H1 (cell line): ENCODE results near the gene CNNM2. TPM values are rescaled to one million over a fixed set of nuclear protein-coding genes. Genes with fewer than 3 reads are reported as not detected.

Experiments used
- CTCF ChIA-PET: fragments of 300-600 bp; sonication (Branson Sonifier 250); formaldehyde crosslinking; loops from one replicate; lab custom pipeline; 2021; ENCODE audit not compliant: partially characterized antibody; lab: Charles Lee
- POLR2A ChIA-PET: fragments of 300-600 bp; sonication (Branson Sonifier 250); formaldehyde crosslinking; loops from one replicate; lab custom pipeline; 2021; ENCODE audit warnings: inconsistent platforms; ENCODE audit not compliant: partially characterized antibody; lab: Charles Lee
- DNase-seq, 2 experiments: peaks; one replicate each; pipeline versions ENCODE4 v3.0.0 to v3.0.0-alpha.2; 2010 to 2022; ENCODE audit warnings: low spot score in 2 of 2, low read depth in 1 of 2, mixed read lengths in 1 of 2
- FAIRE-seq: peaks from 2 replicates; lab custom pipeline; 2011; peaks lifted over from hg19 to GRCh38; lab: Jason Lieb, UNC
- H2AFZ ChIP-seq: 2 replicates; pipeline ENCODE4 v1.8.1; 2012; ENCODE audit warnings: low read length, inconsistent platforms
- H2AK5ac ChIP-seq: 2 replicates; pipeline ENCODE4 v1.6.1; 2013; ENCODE audit warnings: low read depth, low read length
- H2BK120ac ChIP-seq: replicated peaks from 2 replicates; pipeline ENCODE3; 2013; ENCODE audit warnings: low read depth, low read length, inconsistent platforms
- H2BK12ac ChIP-seq: 2 replicates; pipeline ENCODE4 v1.6.1; 2013; ENCODE audit warnings: low read depth, low read length
- H2BK15ac ChIP-seq: 2 replicates; pipeline ENCODE4 v1.6.1; 2013; ENCODE audit warnings: low read length
- H2BK20ac ChIP-seq: 2 replicates; pipeline ENCODE4 v1.6.1; 2013; ENCODE audit warnings: low read length
- H2BK5ac ChIP-seq: 2 replicates; pipeline ENCODE4 v1.6.1; 2013; ENCODE audit warnings: low read depth, low read length
- H3K14ac ChIP-seq: 2 replicates; pipeline ENCODE4 v1.6.1; 2013; ENCODE audit warnings: inconsistent platforms; ENCODE audit not compliant: insufficient read length
- H3K18ac ChIP-seq: 2 replicates; pipeline ENCODE4 v1.6.1; 2013; ENCODE audit warnings: low read length; ENCODE audit errors: extremely low read depth
- H3K23ac ChIP-seq: 2 replicates; pipeline ENCODE4 v1.6.1; 2013; ENCODE audit warnings: inconsistent platforms; ENCODE audit not compliant: insufficient read length
- H3K23me2 ChIP-seq: 2 replicates; pipeline ENCODE4 v1.6.1; 2013; ENCODE audit warnings: low read depth, low read length
- H3K27ac ChIP-seq: 2 replicates; pipeline ENCODE4 v1.6.1; 2011; ENCODE audit warnings: low read depth, low read length, inconsistent platforms
- H3K27me3 ChIP-seq, 4 experiments: replicated peaks in 1 of 4; 1 replicate in 1 of 4; 2 replicates in 3 of 4; pipeline versions ENCODE4 v1.6.1 to v1.8.1; 2011 to 2013; ENCODE audit warnings: low read length in 3 of 4, mild to moderate bottlenecking in 3 of 4, inconsistent platforms in 2 of 4, mixed read lengths in 2 of 4, moderate library complexity in 1 of 4; ENCODE audit not compliant: control insufficient read depth in 3 of 4, insufficient read depth in 3 of 4; ENCODE audit errors: extremely low read depth in 1 of 4
- H3K36me3 ChIP-seq, 4 experiments: 2 replicates each; pipeline versions ENCODE4 v1.6.1 to v1.8.1; 2011 to 2013; ENCODE audit warnings: mild to moderate bottlenecking in 4 of 4, low read length in 3 of 4, moderate library complexity in 2 of 4, control low read depth in 1 of 4, inconsistent platforms in 1 of 4; ENCODE audit not compliant: insufficient read depth in 4 of 4, control insufficient read depth in 2 of 4
- H3K4ac ChIP-seq: replicated peaks from 2 replicates; pipeline ENCODE3; 2013; ENCODE audit warnings: low read length, low read depth, mixed read lengths, inconsistent platforms; ENCODE audit not compliant: insufficient read length
- H3K4me1 ChIP-seq, 4 experiments: replicated peaks in 1 of 4; 1 replicate in 1 of 4; 2 replicates in 3 of 4; pipeline versions ENCODE4 v1.6.1 to v1.8.1; 2011 to 2013; ENCODE audit warnings: low read length in 3 of 4, inconsistent platforms in 2 of 4, mixed read lengths in 1 of 4; ENCODE audit not compliant: insufficient read depth in 4 of 4, control insufficient read depth in 3 of 4
- H3K4me2 ChIP-seq, 2 experiments: 2 replicates each; pipeline versions ENCODE4 v1.6.1 to v1.8.1; 2011 to 2013; ENCODE audit warnings: low read depth in 2 of 2, low read length in 2 of 2, control low read depth in 1 of 2, inconsistent platforms in 1 of 2, mild to moderate bottlenecking in 1 of 2; ENCODE audit not compliant: insufficient read depth in 1 of 2
- H3K4me3 ChIP-seq, 4 experiments: fragments of 200-600, 300-600 bp in 1 of 4; sonication (generic), shearing (Covaris generic), sonication (Bioruptor Twin) in 1 of 4; 2 replicates each; pipeline versions ENCODE4 v1.5.1 to v1.8.1; 2011 to 2016; ENCODE audit warnings: low read length in 4 of 4, low read depth in 3 of 4, control low read depth in 2 of 4, inconsistent platforms in 2 of 4, mild to moderate bottlenecking in 2 of 4, mixed read lengths in 1 of 4, moderate library complexity in 1 of 4; ENCODE audit not compliant: insufficient read depth in 2 of 4; ENCODE audit errors: extremely low read depth in 1 of 4
- H3K56ac ChIP-seq: replicated peaks from 2 replicates; pipeline ENCODE3; 2013; ENCODE audit warnings: low read depth, mild to moderate bottlenecking, mixed read lengths, low read length, inconsistent platforms; ENCODE audit not compliant: insufficient read length
- H3K79me1 ChIP-seq: 2 replicates; pipeline ENCODE4 v1.6.1; 2013; ENCODE audit warnings: low read depth, low read length, control low read depth
- H3K79me2 ChIP-seq, 2 experiments: 2 replicates each; pipeline versions ENCODE4 v1.6.1 to v1.8.1; 2012 to 2013; ENCODE audit warnings: low read length in 2 of 2, mild to moderate bottlenecking in 2 of 2, inconsistent platforms in 1 of 2; ENCODE audit not compliant: insufficient read depth in 2 of 2, control insufficient read depth in 1 of 2
- H3K9ac ChIP-seq, 4 experiments: replicated peaks in 1 of 4; 1 replicate in 1 of 4; 2 replicates in 3 of 4; pipeline versions ENCODE4 v1.6.1 to v1.8.1; 2011 to 2013; ENCODE audit warnings: low read depth in 3 of 4, low read length in 3 of 4, control low read depth in 2 of 4, mild to moderate bottlenecking in 2 of 4, moderate library complexity in 2 of 4, inconsistent platforms in 1 of 4; ENCODE audit errors: extremely low read depth in 1 of 4
- H3K9me3 ChIP-seq, 2 experiments: 2 replicates each; pipeline versions ENCODE4 v1.6.1 to v1.8.1; 2012 to 2013; ENCODE audit warnings: mild to moderate bottlenecking in 2 of 2, moderate library complexity in 2 of 2, control low read depth in 1 of 2, inconsistent platforms in 1 of 2, low read depth in 1 of 2, low read length in 1 of 2, mixed read lengths in 1 of 2; ENCODE audit not compliant: insufficient read depth in 2 of 2
- H4K20me1 ChIP-seq, 2 experiments: replicated peaks in 1 of 2; 2 replicates each; pipeline versions ENCODE3 to v1.8.1; 2011 to 2013; ENCODE audit warnings: inconsistent platforms in 2 of 2, low read length in 2 of 2, mild to moderate bottlenecking in 1 of 2; ENCODE audit not compliant: insufficient read depth in 2 of 2, control insufficient read depth in 1 of 2
- H4K5ac ChIP-seq: 2 replicates; pipeline ENCODE4 v1.6.1; 2013; ENCODE audit warnings: low read length, low read depth, mixed read lengths, inconsistent platforms; ENCODE audit not compliant: insufficient read length
- H4K8ac ChIP-seq: 2 replicates; pipeline ENCODE4 v1.8.0; 2013; ENCODE audit warnings: mild to moderate bottlenecking, moderate library complexity, low read length, inconsistent platforms; ENCODE audit not compliant: insufficient read depth; ENCODE audit errors: extremely low read depth
- H4K91ac ChIP-seq: replicated peaks from 2 replicates; pipeline ENCODE3; 2013; ENCODE audit warnings: low read length, mixed read lengths, inconsistent platforms; ENCODE audit not compliant: insufficient read length
- CREB1 ChIP-seq: IDR thresholded peaks from 2 replicates; pipeline ENCODE4 v1.6.1; 2012; ENCODE audit warnings: inconsistent platforms
- HDAC6 ChIP-seq: IDR thresholded peaks from one replicate; pipeline ENCODE4 v1.7.1; 2012; ENCODE audit warnings: low read depth, mild to moderate bottlenecking, inconsistent platforms, low read length, moderate library complexity
- MAFK ChIP-seq: IDR thresholded peaks from 2 replicates; pipeline ENCODE4 v1.6.1; 2012; ENCODE audit warnings: low read depth, mild to moderate bottlenecking, improper control_type of control experiment, low read length
- NANOG ChIP-seq: IDR thresholded peaks from 2 replicates; pipeline ENCODE4 v1.6.1; 2011; ENCODE audit warnings: low read length, low read depth, mild to moderate bottlenecking, inconsistent platforms; ENCODE audit not compliant: insufficient read depth, poor library complexity, severe bottlenecking
- WGBS, 2 experiments: shearing (Covaris generic) in 1 of 2; methylation state at CpG; one replicate each; pipeline versions ENCODE4 v1.1.6 to v1.1.7; 2013 to 2015; ENCODE audit warnings: low lambda C conversion rate in 2 of 2, mixed read lengths in 2 of 2, inconsistent platforms in 1 of 2, low coverage in 1 of 2, missing lambda C conversion rate in 1 of 2; ENCODE audit not compliant: insufficient replicate concordance in 2 of 2, insufficient coverage in 1 of 2, insufficient read length in 1 of 2; ENCODE audit errors: extremely low coverage in 1 of 2, missing lambda C conversion rate in 1 of 2; 5-methylcytosine and 5-hydroxymethylcytosine counted together
- polyA plus RNA-seq, 7 experiments: library from polyadenylated mRNA; depleted of rRNA in 3 of 7; stranded (reverse) in 5 of 7; unstranded in 2 of 7; fragments of >200 nt in 5 of 7; fragments of 200-250 nt in 2 of 7; gene quantifications; 1 replicate in 5 of 7; 2 replicates in 1 of 7; 4 replicates in 1 of 7; pipeline versions ENCODE4 v1.2.1 to v1.2.3, GENCODE V29; 2011 to 2013; ENCODE audit warnings: missing spikeins in 2 of 7, mixed read lengths in 2 of 7
- total RNA-seq: library from RNA; stranded (reverse); fragmentation: NEBNext Ultra II Directional; extraction: Animal tissue kit (Norgen Biotek cat#: 25700); gene quantifications from 2 replicates; pipeline ENCODE4 v1.2.1, GENCODE V29; 2021
- TF ChIP-seq, protein P1 (sequence below): IDR thresholded peaks from 2 replicates; pipeline ENCODE4 v1.6.1; 2012; ENCODE audit warnings: inconsistent platforms

The CNNM2 gene
- total and polyA plus RNA-seq, 2 of the 8 experiments (the other 6 are each of a cell fraction or from before 2014, with no cell fraction given): 7.3 to 23.6 TPM

DNA sequence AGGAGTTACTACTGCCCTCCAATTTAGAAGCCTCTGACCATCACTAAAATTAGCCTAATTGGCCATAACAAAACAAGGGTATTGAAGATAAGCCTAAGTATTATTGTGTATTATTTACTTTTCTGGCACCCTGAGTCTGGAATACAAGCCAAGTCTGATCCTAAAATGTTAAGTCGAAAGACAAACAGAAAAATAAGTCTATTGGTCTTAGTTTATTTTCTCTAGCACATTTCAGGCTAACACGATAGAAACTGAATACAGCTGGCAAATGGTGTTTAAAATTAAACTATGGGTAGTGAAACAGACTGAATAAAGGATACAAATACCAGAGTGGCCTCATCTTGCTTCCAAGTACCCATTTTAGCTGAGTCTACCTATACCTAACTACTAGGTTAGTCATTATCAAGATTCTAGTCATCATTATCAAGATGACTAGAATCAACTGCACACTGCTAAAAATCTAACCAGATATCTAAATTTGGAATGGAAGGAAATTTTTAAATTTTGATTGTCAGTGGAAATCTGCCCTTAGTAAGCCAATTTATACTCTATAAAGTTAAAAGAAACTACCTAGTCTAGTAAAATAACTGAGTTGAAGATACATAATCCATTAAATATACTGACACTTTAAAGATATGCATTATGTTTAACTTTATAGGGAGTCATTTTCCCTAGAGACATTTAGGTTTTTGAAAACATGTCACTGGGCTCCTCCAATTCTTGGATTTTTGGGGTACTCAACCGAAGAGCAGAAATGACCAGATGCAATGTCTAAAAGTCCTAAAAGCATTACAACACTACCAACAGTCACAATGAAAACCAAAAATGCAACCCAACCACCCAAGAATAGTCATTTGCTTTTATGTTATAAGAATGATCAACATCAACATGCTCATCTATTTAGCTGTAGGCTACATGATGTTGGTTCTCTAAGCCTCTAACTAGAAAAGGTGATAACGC lies 194.1 kb downstream of the CNNM2 start:
- CTCF ChIA-PET: interaction anchor here (0.6 to 3.1 kb wide), 4 partner anchors 14 to 132 kb away, joined by 3 to 14 read pairs (median 7); no protein-coding TSS in a partner anchor
- POLR2A ChIA-PET: no interaction called here

More for the DNA sequence above, 194.1 kb downstream of the CNNM2 start:
- H4K91ac ChIP-seq: no peak overlapping the region
- H2BK15ac ChIP-seq: no peak overlapping the region
- no peak overlapping the region for H3K23ac ChIP-seq
- H4K20me1 ChIP-seq: no peaks in the 10 kb centered on the region
- no peak overlapping the region for H2BK20ac ChIP-seq
- H3K9me3 ChIP-seq: no peaks in the 10 kb centered on the region
- H3K4me3 ChIP-seq: no peak overlapping the region
- no peak overlapping the region for H2AFZ ChIP-seq
- no peak overlapping the region for H2BK5ac ChIP-seq
- DNase-seq (no peak), FAIRE-seq (no peak)
- H3K27me3 ChIP-seq: no peaks in the 10 kb centered on the region
- no peak overlapping the region for H4K5ac ChIP-seq
- H3K36me3 ChIP-seq: no peaks in the 10 kb centered on the region
- H2AK5ac ChIP-seq: no peak overlapping the region
- no peaks in the 10 kb centered on the region for H3K23me2 ChIP-seq
- H3K27ac ChIP-seq: no peak overlapping the region
- WGBS, 2 experiments: 86% methylated on average over 4 of the region's 4 CpGs; no CpG with 5 or more reads in 1 of the 2 experiments
- no peak overlapping the region for H3K56ac ChIP-seq
- no peak overlapping the region for H2BK120ac ChIP-seq
- no peak overlapping the region for H2BK12ac ChIP-seq
- peaks cover 0 to 5% (median 0%) of the 10 kb centered on the region in 4 experiments; a peak in 1 of 7 replicates for H3K4me1 ChIP-seq
- H3K14ac ChIP-seq: no peak overlapping the region
- H3K4ac ChIP-seq: no peak overlapping the region
- no peaks in the 10 kb centered on the region for H3K79me1 ChIP-seq
- no peak for TF ChIP-seq NANOG
- TF ChIP-seq CREB1: no peak
- no peak for TF ChIP-seq MAFK
- no peak for TF ChIP-seq HDAC6
- TF ChIP-seq, protein P1, sequence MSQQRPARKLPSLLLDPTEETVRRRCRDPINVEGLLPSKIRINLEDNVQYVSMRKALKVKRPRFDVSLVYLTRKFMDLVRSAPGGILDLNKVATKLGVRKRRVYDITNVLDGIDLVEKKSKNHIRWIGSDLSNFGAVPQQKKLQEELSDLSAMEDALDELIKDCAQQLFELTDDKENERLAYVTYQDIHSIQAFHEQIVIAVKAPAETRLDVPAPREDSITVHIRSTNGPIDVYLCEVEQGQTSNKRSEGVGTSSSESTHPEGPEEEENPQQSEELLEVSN: no peak
- TF ChIP-seq, all 59 proteins: peak for 0
- Histone ChIP-seq H3K79me2 (no peaks in the 10 kb centered on the region), H3K4me2 (no peak overlapping the region), H3K9ac (no peak overlapping the region), H4K8ac (no peak overlapping the region), H3K18ac (no peak overlapping the region)
